Stimulated activated effector memory CD8-positive, alpha-beta T cell treated with anti-CD3 and anti-CD28 coated beads, Interleukin-12 subunit alpha, Interleukin-12 subunit beta, amount 100 ng/mL, for 72 hours (primary cell): ENCODE results near the gene TACO1.
A peak's percentile ranks its signal among the peaks of the same experiment; 100 is the strongest.

Experiments used
- ATAC-seq: fragments of 150-1000 bp; cut with Tn5 transposase; 2 replicates; pipeline ENCODE4 v1.10.0; 2021
- DNase-seq, 2 donors: peaks; one replicate each; pipeline ENCODE4 v3.0.0; 2021 to 2022; ENCODE audit warnings: low spot score in 2 of 2
- H3K27ac Mint-ChIP-seq: one replicate; pipeline ENCODE4 v1.8.0; 2022; ENCODE audit warnings: mild to moderate bottlenecking, mixed read lengths
- H3K36me3 Mint-ChIP-seq: one replicate; pipeline ENCODE4 v1.8.0; 2022; ENCODE audit warnings: mild to moderate bottlenecking, mixed read lengths
- H3K4me1 Mint-ChIP-seq: one replicate; pipeline ENCODE4 v1.8.0; 2022; ENCODE audit warnings: mixed read lengths
- H3K4me3 Mint-ChIP-seq: one replicate; pipeline ENCODE4 v1.8.0; 2022; ENCODE audit warnings: mild to moderate bottlenecking, mixed read lengths
- H3K9me3 Mint-ChIP-seq: one replicate; pipeline ENCODE4 v1.8.0; 2022; ENCODE audit warnings: mixed read lengths

TACO1 gene

GRCh38 chr17:63587770-63588169 lies 12.9 kb upstream of the TACO1 start:
- Mint-ChIP-seq H3K9me3 (no peaks in the 10 kb centered on the region), H3K4me1 (peaks cover 29% of the 10 kb centered on the region), H3K36me3 (peaks cover 99% of the 10 kb centered on the region), H3K27ac (no peak overlapping the region), H3K4me3 (no peak overlapping the region)
- DNase-seq (no peak), ATAC-seq (no peak)

DNA sequence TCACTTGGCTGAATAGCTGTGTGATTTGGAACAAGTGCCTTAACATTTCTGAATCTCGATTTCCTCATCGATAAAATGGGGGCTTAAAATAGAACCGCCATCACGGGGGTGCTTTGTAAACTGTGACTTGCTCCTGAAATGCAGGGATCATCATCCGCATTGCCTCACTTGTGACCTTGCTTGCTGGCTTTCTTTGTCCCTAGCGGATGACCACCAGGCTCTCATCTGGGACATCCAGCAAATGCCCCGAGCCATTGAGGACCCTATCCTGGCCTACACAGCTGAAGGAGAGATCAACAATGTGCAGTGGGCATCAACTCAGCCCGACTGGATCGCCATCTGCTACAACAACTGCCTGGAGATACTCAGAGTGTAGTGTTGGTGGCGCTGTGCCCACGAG lies 11.9 kb upstream of the TACO1 start:
- no peaks in the 10 kb centered on the region for H3K9me3 Mint-ChIP-seq
- DNase-seq (no peak), ATAC-seq (no peak)
- peak overlapping the region; percentile 80 for H3K27ac Mint-ChIP-seq
- peaks cover 33% of the 10 kb centered on the region for H3K4me1 Mint-ChIP-seq
- no peak overlapping the region for H3K4me3 Mint-ChIP-seq
- peaks cover 99% of the 10 kb centered on the region for H3K36me3 Mint-ChIP-seq

GRCh38 chr17:63589646-63590045 lies 11.0 kb upstream of the TACO1 start:
- no peaks in the 10 kb centered on the region for H3K9me3 Mint-ChIP-seq
- H3K4me1 Mint-ChIP-seq, result peaks cover 32% of the 10 kb centered on the region
- peaks cover 99% of the 10 kb centered on the region for H3K36me3 Mint-ChIP-seq
- DNase-seq (no peak), ATAC-seq (no peak)
- H3K27ac Mint-ChIP-seq, result peak overlapping the region; percentile 80
- no peak overlapping the region for H3K4me3 Mint-ChIP-seq

- H3K36me3 Mint-ChIP-seq, result peaks cover 75% of the 10 kb centered on the region
- no peaks in the 10 kb centered on the region for H3K9me3 Mint-ChIP-seq
- DNase-seq (no peak), ATAC-seq (no peak)
- peak overlapping the region; percentile 56 for H3K27ac Mint-ChIP-seq
- H3K4me3 Mint-ChIP-seq, result no peak overlapping the region
- peaks cover 32% of the 10 kb centered on the region for H3K4me1 Mint-ChIP-seq
These were observed 7.9 kb upstream of the TACO1 start for GRCh38 chr17:63592797-63593196.

DNA sequence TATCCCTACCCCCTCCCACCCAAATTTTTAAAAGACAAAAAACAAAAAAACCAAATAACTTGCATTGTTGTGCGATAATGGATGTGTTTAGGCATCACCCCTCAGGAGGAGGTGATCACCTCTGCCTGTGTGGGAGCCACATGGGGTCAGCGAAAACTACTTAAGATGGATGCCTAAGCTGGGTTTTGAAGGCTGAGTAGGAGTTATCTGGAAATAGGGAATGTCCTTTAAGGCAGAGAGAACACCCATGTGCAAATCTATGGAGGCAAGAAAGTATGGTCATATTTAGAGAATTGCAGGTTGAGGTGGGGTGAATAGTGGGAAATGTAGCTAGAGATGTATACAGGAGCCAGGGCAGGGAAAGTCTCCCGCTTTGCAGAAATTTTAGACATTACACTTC lies 5.6 kb upstream of the TACO1 start:
- Mint-ChIP-seq H3K4me3 (no peak overlapping the region), H3K36me3 (peaks cover 51% of the 10 kb centered on the region), H3K9me3 (no peaks in the 10 kb centered on the region), H3K27ac (no peak overlapping the region), H3K4me1 (peaks cover 42% of the 10 kb centered on the region)
- DNase-seq (no peak), ATAC-seq (no peak)

DNA sequence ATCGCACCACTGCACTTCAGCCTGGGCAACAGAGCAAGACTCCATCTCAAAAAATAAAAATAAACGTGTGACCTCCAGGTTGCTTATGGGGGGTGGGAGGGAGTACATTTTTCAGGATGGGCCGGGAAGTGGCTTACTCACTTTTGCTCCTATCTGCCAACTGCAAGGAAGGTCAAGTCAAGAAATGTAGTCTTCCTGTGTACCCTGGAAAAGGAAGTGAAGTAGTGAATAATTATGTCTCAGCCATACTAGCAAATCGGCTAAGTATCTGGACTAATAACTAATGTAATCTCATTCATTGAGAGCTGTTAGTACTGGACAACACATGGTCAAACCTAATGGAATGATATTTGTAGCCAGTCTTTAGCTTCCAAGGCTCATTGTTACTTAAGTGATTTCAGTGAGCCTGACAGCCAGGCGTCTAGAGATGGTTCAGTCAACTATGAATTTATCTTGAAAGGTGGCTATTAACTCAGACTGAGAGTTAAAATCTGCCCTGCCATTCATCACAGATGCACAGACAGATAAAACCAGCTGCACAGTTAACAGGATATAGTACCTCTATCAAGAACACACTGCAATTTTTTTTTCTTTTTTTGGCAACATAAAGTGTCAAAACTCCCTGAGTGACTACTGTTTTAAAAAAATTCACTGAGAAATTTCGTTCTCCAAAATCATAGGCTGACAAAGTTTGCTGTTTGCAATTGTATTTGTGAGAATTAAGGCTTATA lies 3.7 kb upstream of the TACO1 start:
- H3K9me3 Mint-ChIP-seq, result no peaks in the 10 kb centered on the region
- peaks cover 33% of the 10 kb centered on the region for H3K36me3 Mint-ChIP-seq
- peak overlapping the region; percentile 18 for H3K27ac Mint-ChIP-seq
- peak; percentile 59 for ATAC-seq
- DNase-seq, result no peak
- peak overlapping the region; percentile 8 for H3K4me3 Mint-ChIP-seq
- H3K4me1 Mint-ChIP-seq, result peaks cover 48% of the 10 kb centered on the region

DNA sequence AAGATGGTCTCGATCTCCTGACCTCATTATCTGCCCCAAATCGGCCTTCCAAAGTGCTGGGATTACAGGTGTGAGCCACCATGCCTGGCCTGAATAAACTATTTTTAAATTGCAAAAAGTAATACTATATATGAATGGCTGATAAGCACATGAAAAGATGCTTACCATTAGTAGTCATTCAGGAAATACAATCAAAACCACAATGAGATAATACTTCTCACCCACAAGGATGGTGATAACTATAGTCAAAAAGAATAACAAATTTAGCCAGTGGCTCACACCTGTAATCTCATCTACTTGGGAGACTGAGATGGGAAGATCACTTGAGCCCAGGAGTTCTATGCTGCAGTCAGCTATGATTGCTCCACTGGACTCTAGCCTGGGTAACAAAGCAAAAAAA lies 2.4 kb upstream of the TACO1 start:
- Mint-ChIP-seq H3K27ac (peak overlapping the region; percentile 18), H3K9me3 (no peaks in the 10 kb centered on the region), H3K4me3 (no peak overlapping the region), H3K4me1 (peaks cover 40% of the 10 kb centered on the region), H3K36me3 (peaks cover 23% of the 10 kb centered on the region)
- no peak for DNase-seq
- ATAC-seq, result peak; percentile 76

DNA sequence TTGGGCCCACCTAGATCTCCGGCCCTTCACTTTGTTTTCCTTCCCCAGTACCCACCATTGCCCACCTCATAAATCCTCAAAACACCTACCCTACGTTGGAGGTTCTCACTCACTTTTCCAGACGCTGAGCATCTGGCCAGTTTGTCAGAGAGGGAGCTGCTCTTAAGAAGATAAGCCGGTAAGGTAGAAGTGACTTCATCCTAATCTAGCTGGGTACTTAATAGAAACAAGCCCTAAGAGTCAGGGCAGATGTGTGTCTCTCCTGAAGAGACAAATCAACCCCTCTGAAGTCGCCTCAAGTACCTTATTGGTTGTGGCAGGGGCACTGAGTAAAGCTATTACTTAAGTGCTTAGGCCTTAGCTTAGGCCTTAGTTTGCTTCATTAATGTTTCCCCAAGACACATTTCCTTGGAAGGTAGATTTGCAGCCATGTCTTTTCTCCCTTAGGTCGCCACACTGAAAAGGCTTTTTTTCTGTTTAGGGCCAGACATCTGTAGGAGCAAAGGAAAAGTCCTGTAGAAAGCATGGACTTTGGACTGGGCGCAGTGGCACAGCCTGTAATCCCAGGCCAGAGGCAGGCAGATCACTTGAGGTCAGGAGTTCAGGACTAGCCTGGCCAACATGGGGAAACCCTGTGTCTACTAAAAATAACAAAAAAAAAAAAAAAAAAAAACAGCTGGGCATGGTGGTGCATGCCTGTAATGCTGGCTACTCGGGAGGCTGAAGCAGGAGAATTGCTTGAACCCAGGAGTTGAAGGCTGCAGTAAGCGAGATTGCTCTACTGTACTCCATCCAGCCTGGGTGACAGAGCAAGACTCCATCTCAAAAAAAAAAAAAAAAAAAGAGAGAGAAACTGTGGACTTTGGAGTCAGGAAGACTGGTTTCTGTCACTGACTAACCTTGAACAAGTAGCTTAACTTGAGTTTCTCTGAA lies 1.0 kb downstream of the TACO1 start:
- peaks cover 39% of the 10 kb centered on the region for H3K4me1 Mint-ChIP-seq
- H3K9me3 Mint-ChIP-seq, result no peaks in the 10 kb centered on the region
- DNase-seq (no peak), ATAC-seq (no peak)
- peak overlapping the region; percentile 94 for H3K27ac Mint-ChIP-seq
- peak overlapping the region; percentile 84 for H3K4me3 Mint-ChIP-seq
- H3K36me3 Mint-ChIP-seq, result peaks cover 36% of the 10 kb centered on the region

GRCh38 chr17:63609816-63610573 lies 9.3 kb downstream of the TACO1 start:
- Mint-ChIP-seq H3K4me1 (peaks cover 41% of the 10 kb centered on the region), H3K36me3 (peaks cover 65% of the 10 kb centered on the region), H3K4me3 (peak overlapping the region; percentile 63), H3K27ac (peak overlapping the region; percentile 97), H3K9me3 (no peaks in the 10 kb centered on the region)
- ATAC-seq (peak; percentile 74), DNase-seq (no peak)

DNA sequence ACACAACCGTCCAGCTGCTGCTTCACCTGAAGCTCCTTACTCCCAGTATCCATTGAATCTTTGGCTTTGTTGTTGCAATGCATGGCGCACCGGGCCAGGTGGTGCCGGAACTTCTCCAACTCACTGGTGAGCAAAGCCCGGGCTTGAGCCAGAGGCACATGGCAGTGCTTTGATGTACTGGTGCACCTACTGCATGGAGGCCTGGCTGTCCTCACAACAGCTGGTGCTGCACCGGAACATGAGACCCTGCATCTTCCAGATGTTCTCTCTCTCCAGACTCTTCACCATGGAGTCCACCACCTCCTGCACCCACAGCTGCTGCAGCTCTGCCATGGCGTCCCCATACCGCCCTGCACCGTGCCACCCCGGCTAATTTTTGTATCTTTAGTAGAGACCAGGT lies 10.2 kb downstream of the TACO1 start:
- H3K4me3 Mint-ChIP-seq, result peak overlapping the region; percentile 63

DNA sequence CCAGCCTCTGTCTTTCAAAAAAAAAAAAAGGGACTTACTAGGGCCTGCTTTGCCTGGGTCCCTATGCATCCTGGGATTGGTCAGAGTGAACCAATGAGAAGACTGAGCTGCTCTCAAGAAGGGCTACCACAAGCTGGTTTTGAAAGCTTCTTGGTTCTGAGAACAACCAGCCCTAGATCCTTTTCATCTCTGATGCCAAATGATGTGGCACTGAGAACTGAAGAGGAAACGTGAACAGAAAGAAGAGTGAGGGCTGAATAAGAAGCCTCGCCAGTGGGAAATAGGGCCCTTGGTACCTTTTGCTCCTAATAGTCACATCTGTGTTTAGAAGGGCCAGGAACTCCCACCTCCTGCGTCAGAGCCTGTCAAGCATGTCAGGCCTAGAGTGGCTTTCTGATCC lies 10.7 kb downstream of the TACO1 start:
- ATAC-seq, result peak; percentile 84
- peak overlapping the region; percentile 97 for H3K27ac Mint-ChIP-seq
- DNase-seq, result peak in 1 of 2 donors; percentile 56
- peaks cover 35% of the 10 kb centered on the region for H3K4me1 Mint-ChIP-seq
- peak overlapping the region; percentile 63 for H3K4me3 Mint-ChIP-seq
- H3K36me3 Mint-ChIP-seq, result peaks cover 52% of the 10 kb centered on the region
- no peaks in the 10 kb centered on the region for H3K9me3 Mint-ChIP-seq

More for the DNA sequence above, 10.2 kb downstream of the TACO1 start:
- Mint-ChIP-seq H3K9me3 (no peaks in the 10 kb centered on the region), H3K36me3 (peaks cover 57% of the 10 kb centered on the region), H3K27ac (peak overlapping the region; percentile 97), H3K4me1 (peaks cover 37% of the 10 kb centered on the region)
- ATAC-seq, result no peak
- DNase-seq, result no peak

GRCh38 chr17:63613663-63614062 lies 13.0 kb downstream of the TACO1 start:
- peaks cover 29% of the 10 kb centered on the region for H3K36me3 Mint-ChIP-seq
- no peak overlapping the region for H3K4me3 Mint-ChIP-seq
- H3K9me3 Mint-ChIP-seq, result no peaks in the 10 kb centered on the region
- ATAC-seq, result no peak
- H3K4me1 Mint-ChIP-seq, result peaks cover 30% of the 10 kb centered on the region
- no peak for DNase-seq
- no peak overlapping the region for H3K27ac Mint-ChIP-seq

DNA sequence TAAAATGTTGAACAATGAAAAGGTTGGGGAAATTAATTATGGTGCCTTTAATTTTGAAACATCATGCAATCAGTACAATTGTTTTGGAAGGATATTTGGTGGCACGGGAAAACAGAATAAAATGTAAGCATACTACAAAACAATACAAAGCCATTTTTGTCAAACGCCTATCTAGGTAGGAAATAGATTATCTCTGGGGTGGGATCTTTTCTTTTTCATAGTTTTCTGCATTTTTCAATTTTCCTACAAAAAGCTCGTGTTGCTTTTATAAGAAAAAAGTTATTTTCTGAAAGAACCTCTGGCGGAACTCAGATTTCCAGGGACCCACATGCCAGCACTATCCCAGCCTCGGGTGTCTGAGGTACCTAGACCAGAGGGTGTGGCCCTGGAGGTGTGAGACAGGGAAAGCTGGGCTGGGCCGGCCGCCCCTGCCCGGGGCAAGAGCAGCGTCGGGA lies 20.6 kb downstream of the TACO1 start:
- H3K4me1 Mint-ChIP-seq, result peaks cover 26% of the 10 kb centered on the region
- H3K4me3 Mint-ChIP-seq, result peak overlapping the region; percentile 95
- DNase-seq (no peak), ATAC-seq (no peak)
- no peaks in the 10 kb centered on the region for H3K9me3 Mint-ChIP-seq
- peaks cover 13% of the 10 kb centered on the region for H3K36me3 Mint-ChIP-seq
- peak overlapping the region; percentile 89 for H3K27ac Mint-ChIP-seq

DNA sequence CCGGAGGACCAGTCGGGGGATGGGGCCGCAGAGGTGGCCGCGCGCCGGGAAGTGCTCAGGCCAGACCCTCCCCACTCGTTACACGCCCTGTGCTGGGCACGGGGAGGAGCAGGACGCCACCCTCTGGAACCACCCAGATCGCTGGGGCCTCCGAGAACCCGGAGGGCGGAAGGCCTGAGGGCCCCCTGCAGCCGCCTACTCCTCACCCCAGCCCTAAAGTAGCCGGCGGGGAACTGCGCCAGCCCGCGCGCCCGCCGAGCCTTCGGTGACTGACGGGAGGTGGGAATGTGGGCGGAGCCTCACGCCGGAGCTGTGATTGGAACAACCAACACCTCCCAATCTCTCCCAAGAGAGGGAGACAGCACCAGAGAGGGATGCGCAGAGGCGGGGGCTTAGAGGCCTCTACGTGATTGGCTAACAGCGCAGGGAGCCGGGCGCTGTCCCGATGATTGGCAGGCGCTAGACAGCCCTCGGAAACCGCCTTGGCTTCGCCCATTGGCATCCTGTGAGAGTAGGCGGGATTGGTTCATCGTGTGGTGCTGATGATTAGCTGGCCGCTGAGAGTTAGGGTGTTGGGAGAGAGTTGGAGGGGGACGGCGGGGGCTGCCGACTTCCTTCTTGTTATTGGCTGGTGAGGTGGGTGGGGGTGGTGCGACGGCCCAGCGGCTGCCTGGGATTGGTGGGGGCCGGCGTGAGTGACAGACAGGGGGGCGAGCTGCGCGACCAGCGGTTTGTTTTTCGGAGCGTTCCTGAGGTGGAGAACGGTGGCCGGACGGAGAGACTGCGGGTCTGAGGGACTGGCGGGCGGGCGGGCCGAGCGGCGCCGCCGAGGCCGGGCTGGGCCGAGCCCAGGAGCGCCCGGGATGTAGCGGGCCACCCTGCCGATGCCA lies 21.2 kb downstream of the TACO1 start, which contains the start of gene MAP3K3:
TSS of gene MAP3K3 (plus strand) at position 734 of the 890 bp plus-strand sequence. CDS start 343 bp downstream, outside the sequence.
- peak; percentile 82 to 97 for DNase-seq
- H3K9me3 Mint-ChIP-seq, result no peaks in the 10 kb centered on the region
- H3K27ac Mint-ChIP-seq, result peak within 1 kb of the TSS; percentile 89
- peaks cover 13% of the 10 kb centered on the region for H3K36me3 Mint-ChIP-seq
- H3K4me3 Mint-ChIP-seq, result peak within 1 kb of the TSS; percentile 95
- peaks cover 33% of the 10 kb centered on the region for H3K4me1 Mint-ChIP-seq
- ATAC-seq, result peak; percentile 92
